GM12878 (cell line): ENCODE results near the gene C10orf88. TPM values are rescaled to one million over a fixed set of nuclear protein-coding genes. Genes with fewer than 3 reads are reported as not detected.

Experiments
- ATAC-seq: fragments of 200-7000 bp; cut with Tn5 transposase; 3 replicates; pipeline ENCODE4 v1.9.1; 2020; ENCODE audit warnings: mild to moderate bottlenecking, moderate library complexity
- BruUV-seq: library from RNA; stranded (reverse); fragments of 400-500 nt; replicated peaks from 2 replicates; lab custom pipeline; 2021; lab: Mats Ljungman, UMichigan
- CTCF ChIA-PET: fragments of 300-600 bp; sonication (Branson Sonifier 250); formaldehyde crosslinking; extraction: SDS; loops from one replicate; lab custom pipeline; 2021; ENCODE audit warnings: inconsistent platforms; lab: Yijun Ruan, JAX
- POLR2A ChIA-PET: fragments of 350-600 bp; formaldehyde crosslinking; extraction: SDS; loops from one replicate; lab custom pipeline; 2021; ENCODE audit warnings: inconsistent platforms; lab: Charles Lee
- RAD21 ChIA-PET: fragments of 300-600 bp; sonication (Branson Sonifier 250); formaldehyde crosslinking; loops from one replicate; lab custom pipeline; 2023; ENCODE audit warnings: antibody characterized with exemption; ENCODE audit not compliant: unreplicated experiment; lab: Charles Lee
- SMC1A ChIA-PET: fragments of 300-600 bp; sonication (Branson Sonifier 250); formaldehyde crosslinking; loops from one replicate; lab custom pipeline; 2023; ENCODE audit not compliant: unreplicated experiment, uncharacterized antibody; lab: Charles Lee
- DNase-seq: peaks from one replicate; pipeline ENCODE4 v3.0.0-alpha.2; 2011; ENCODE audit warnings: low read depth, low spot score
- FAIRE-seq: peaks from 3 replicates; lab custom pipeline; 2011; peaks lifted over from hg19 to GRCh38; lab: Jason Lieb, UNC
- H2AFZ ChIP-seq: 2 replicates; pipeline ENCODE4 v1.6.0; 2011; ENCODE audit warnings: low read depth, low read length, control low read depth; ENCODE audit not compliant: control insufficient read depth
- H3K27ac ChIP-seq: 2 replicates; pipeline ENCODE4 v1.5.1; 2011; ENCODE audit warnings: control low read depth; ENCODE audit not compliant: control insufficient read depth, insufficient read depth
- H3K27me3 ChIP-seq, 2 experiments: replicated peaks in 1 of 2; 2 replicates each; pipeline versions ENCODE4 v1.6.0 to v1.6.1; 2011; ENCODE audit warnings: low read length in 1 of 2; ENCODE audit not compliant: control insufficient read depth in 2 of 2, insufficient read depth in 2 of 2
- H3K36me3 ChIP-seq, 2 experiments: 2 replicates each; pipeline ENCODE4 v1.5.1; 2011; ENCODE audit warnings: low read length in 1 of 2; ENCODE audit not compliant: control insufficient read depth in 2 of 2, insufficient read depth in 2 of 2
- H3K4me1 ChIP-seq: 2 replicates; pipeline ENCODE4 v1.6.1; 2011; ENCODE audit warnings: mild to moderate bottlenecking, low read length, moderate library complexity, mixed read lengths; ENCODE audit not compliant: control insufficient read depth, insufficient read depth
- H3K4me2 ChIP-seq: 2 replicates; pipeline ENCODE4 v1.6.0; 2011; ENCODE audit warnings: control low read depth; ENCODE audit not compliant: control insufficient read depth, insufficient read depth
- H3K4me3 ChIP-seq: fragments of 200-600 bp; sonication (generic); 2 replicates; pipeline ENCODE4 v1.5.1; 2016
- H3K79me2 ChIP-seq: 2 replicates; pipeline ENCODE4 v1.6.0; 2011; ENCODE audit warnings: low read length; ENCODE audit not compliant: control insufficient read depth, insufficient read depth
- H3K9ac ChIP-seq: 2 replicates; pipeline ENCODE4 v1.8.0; 2011; ENCODE audit warnings: low read length, control low read depth, mixed read lengths; ENCODE audit not compliant: control insufficient read depth, insufficient read depth
- H3K9me3 ChIP-seq: replicated peaks from 3 replicates; pipeline ENCODE4 v1.5.1; 2011; ENCODE audit warnings: mild to moderate bottlenecking, low read length; ENCODE audit not compliant: control insufficient read depth, insufficient read depth
- H4K20me1 ChIP-seq: 2 replicates; pipeline ENCODE4 v1.6.0; 2011; ENCODE audit not compliant: control insufficient read depth, insufficient read depth
- BCL11A ChIP-seq: IDR thresholded peaks from 2 replicates; pipeline ENCODE4 v1.6.1; 2011; ENCODE audit warnings: low read depth, low read length
- CREB1 ChIP-seq: IDR thresholded peaks from 2 replicates; pipeline ENCODE4 v1.6.1; 2012; ENCODE audit warnings: low read depth, mild to moderate bottlenecking, inconsistent platforms
- CREM ChIP-seq: IDR thresholded peaks from 2 replicates; pipeline ENCODE4 v1.6.1; 2014; ENCODE audit warnings: antibody characterized with exemption, low read depth
- IRF4 ChIP-seq: IDR thresholded peaks from 2 replicates; pipeline ENCODE4 v1.6.1; 2011; ENCODE audit warnings: low read depth, low read length
- JUNB ChIP-seq: IDR thresholded peaks from 2 replicates; pipeline ENCODE4 v1.6.1; 2016; ENCODE audit warnings: antibody characterized with exemption, mild to moderate bottlenecking
- JUND ChIP-seq: IDR thresholded peaks from 2 replicates; pipeline ENCODE4 v1.6.1; 2012; ENCODE audit warnings: low read depth, mild to moderate bottlenecking, low read length, improper control_type of control experiment, moderate library complexity
- NBN ChIP-seq: fragments of 450-650 bp; IDR thresholded peaks from 2 replicates; pipeline ENCODE4 v1.6.1; 2016
- NRF1 ChIP-seq: conservative IDR thresholded peaks from 2 replicates; pipeline ENCODE4 v1.6.1; 2011; ENCODE audit warnings: mild to moderate bottlenecking, low read depth, low read length, improper control_type of control experiment
- POLR2A ChIP-seq: IDR thresholded peaks from 2 replicates; pipeline ENCODE4 v1.6.1; 2011; ENCODE audit warnings: low read depth, mild to moderate bottlenecking, low read length
- RAD21 ChIP-seq: IDR thresholded peaks from 2 replicates; pipeline ENCODE4 v1.6.1; 2011; ENCODE audit warnings: mild to moderate bottlenecking, low read depth, low read length, moderate library complexity; ENCODE audit not compliant: insufficient read depth
- SREBF1 ChIP-seq: IDR thresholded peaks from 2 replicates; pipeline ENCODE4 v1.6.1; 2012; ENCODE audit warnings: mild to moderate bottlenecking, low read length
- SUPT20H ChIP-seq: IDR thresholded peaks from 2 replicates; pipeline ENCODE4 v1.6.1; 2011; ENCODE audit warnings: low read depth, mild to moderate bottlenecking, low read length, moderate library complexity, borderline replicate concordance; ENCODE audit not compliant: control insufficient read depth
- SUZ12 ChIP-seq: fragments of 200-600 bp; sonication (generic); IDR thresholded peaks from one replicate; pipeline ENCODE4 v1.6.1; 2018; ENCODE audit warnings: antibody characterized with exemption, mild to moderate bottlenecking; ENCODE audit not compliant: unreplicated experiment
- TAF1 ChIP-seq: IDR thresholded peaks from 2 replicates; pipeline ENCODE4 v1.6.1; 2011; ENCODE audit warnings: mild to moderate bottlenecking, low read depth, low read length, borderline replicate concordance
- TCF7 ChIP-seq: IDR thresholded peaks from 2 replicates; pipeline ENCODE4 v1.6.1; 2014; ENCODE audit warnings: antibody characterized with exemption, borderline replicate concordance
- USF1 ChIP-seq: IDR thresholded peaks from 2 replicates; pipeline ENCODE4 v1.6.1; 2011; ENCODE audit warnings: borderline replicate concordance, low read depth, mild to moderate bottlenecking, moderate library complexity, mixed read lengths, low read length; ENCODE audit not compliant: insufficient read depth; ENCODE audit errors: extremely low read length
- YY1 ChIP-seq: IDR thresholded peaks from 2 replicates; pipeline ENCODE4 v1.6.1; 2011; ENCODE audit warnings: low read depth, mild to moderate bottlenecking, low read length
- ZNF217 ChIP-seq: fragments of 450-650 bp; IDR thresholded peaks from 2 replicates; pipeline ENCODE4 v1.6.1; 2017; ENCODE audit warnings: antibody characterized with exemption, mild to moderate bottlenecking
- ZSCAN29 ChIP-seq: fragments of 450-650 bp; IDR thresholded peaks from 2 replicates; pipeline ENCODE4 v1.6.1; 2017; ENCODE audit warnings: mild to moderate bottlenecking, moderate library complexity
- WGBS: methylation state at CpG from one replicate; pipeline ENCODE4 v1.1.6; 2016; ENCODE audit warnings: low lambda C conversion rate; ENCODE audit not compliant: insufficient replicate concordance, insufficient coverage; ENCODE audit errors: missing lambda C conversion rate; 5-methylcytosine and 5-hydroxymethylcytosine counted together
- in situ Hi-C: fragments of 300-500 bp; cut with MboI; formaldehyde crosslinking; loops from 9 replicates; pipeline ENCODE4 v1.14.3; 2018; ENCODE audit warnings: mixed read lengths
- intact Hi-C: fragments of 100-400 bp; cut with micrococcal nuclease; formaldehyde crosslinking; loops from one replicate; pipeline ENCODE4 v1.14.2; 2022; ENCODE audit not compliant: unreplicated experiment
- polyA plus RNA-seq, 11 experiments: library from polyadenylated mRNA; depleted of rRNA in 4 of 11; unstranded in 6 of 11; stranded (reverse) in 5 of 11; fragments of >200 nt; fragmentation: Nextera tagmentation in 4 of 11; fragmentation: Illumina TruSeq in 1 of 11; extraction: Ambion mirVana in 4 of 11; extraction: Trizol in 1 of 11; gene quantifications; 1 replicate in 1 of 11; 2 replicates in 10 of 11; pipeline versions ENCODE4 v1.2.1 to v1.2.3, GENCODE V29; 2011 to 2016; ENCODE audit warnings: inconsistent platforms in 2 of 11, missing spikeins in 2 of 11, low read depth in 1 of 11
- total RNA-seq, 4 experiments: library from RNA; depleted of rRNA in 3 of 4; stranded (reverse); fragments of >200 nt in 3 of 4; fragmentation: Illumina TruSeq in 1 of 4; extraction: Trizol in 1 of 4; gene quantifications; 2 replicates each; pipeline versions ENCODE4 v1.2.1 to v1.2.3, GENCODE V29; 2013 to 2021
- TF ChIP-seq, protein P1 (sequence below): IDR thresholded peaks from 2 replicates; pipeline ENCODE4 v1.6.1; 2012; ENCODE audit warnings: low read length, inconsistent platforms

C10orf88 gene
- total and polyA plus RNA-seq, 10 of the 15 experiments (the other 5 are each of a cell fraction or from before 2014, with no cell fraction given), result 4.7 to 12.5 (median 8.5) TPM

DNA sequence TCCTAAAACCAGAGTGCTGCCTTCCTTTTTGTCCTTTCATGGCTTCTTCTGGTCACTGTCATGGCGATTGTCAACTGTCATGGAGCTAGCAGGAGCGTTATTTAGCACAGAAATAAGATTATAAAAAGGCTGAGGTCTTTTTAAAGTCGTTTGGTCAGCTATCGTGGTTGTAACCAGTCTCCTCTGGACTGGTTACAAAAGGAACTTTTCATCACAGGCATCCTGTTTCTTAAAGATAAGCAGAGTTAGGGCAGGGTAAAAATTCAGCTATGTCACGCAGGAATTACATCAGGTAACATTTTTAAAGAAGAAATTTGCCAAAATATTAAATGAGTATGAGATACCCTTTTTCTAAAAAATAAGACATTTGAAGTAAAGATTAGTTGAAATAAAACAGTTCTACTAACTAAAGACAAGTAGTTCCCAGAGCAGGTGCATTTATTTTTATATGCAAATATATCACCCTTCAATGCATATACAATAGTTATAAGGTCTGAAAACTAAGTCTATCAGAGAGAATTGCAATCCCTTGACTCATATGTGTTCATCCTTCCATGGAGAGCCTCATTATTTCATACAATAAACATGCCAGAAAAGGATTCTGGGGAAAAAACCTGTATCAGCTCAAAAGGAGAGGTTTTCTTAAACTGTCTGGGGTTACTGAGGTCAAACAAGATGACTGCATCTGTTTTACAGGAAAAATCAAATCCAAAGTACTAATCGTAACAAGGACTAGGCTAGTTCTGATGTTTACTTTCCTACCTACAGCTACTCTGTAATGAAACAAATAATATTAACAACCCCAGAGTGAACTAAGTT, 22.7 kb downstream of the C10orf88 start:
- no peak for ATAC-seq
- no TSS peak for BruUV-seq
- H3K4me2 ChIP-seq, result no peak overlapping the region
- WGBS, result 87% methylated on average over 6 of the region's 6 CpGs
- no peak overlapping the region for H3K27ac ChIP-seq
- SMC1A ChIA-PET, result no interaction called here
- no peak for FAIRE-seq
- no peak for DNase-seq
- no peak overlapping the region for H2AFZ ChIP-seq
- peaks cover 0 to 10% of the 10 kb centered on the region in 2 experiments; a peak in 1 of 4 replicates for H3K36me3 ChIP-seq
- TF ChIP-seq IRF4 (no peak), POLR2A (no peak), ZSCAN29 (no peak), ZNF217 (no peak), BCL11A (no peak), SUZ12 (no peak), USF1 (no peak), YY1 (no peak), SUPT20H (no peak), NRF1 (no peak), NBN (no peak), JUNB (no peak), TAF1 (no peak), JUND (no peak), CREB1 (no peak), TCF7 (no peak), RAD21 (no peak), CREM (no peak), SREBF1 (no peak)
- TF ChIP-seq, protein P1, sequence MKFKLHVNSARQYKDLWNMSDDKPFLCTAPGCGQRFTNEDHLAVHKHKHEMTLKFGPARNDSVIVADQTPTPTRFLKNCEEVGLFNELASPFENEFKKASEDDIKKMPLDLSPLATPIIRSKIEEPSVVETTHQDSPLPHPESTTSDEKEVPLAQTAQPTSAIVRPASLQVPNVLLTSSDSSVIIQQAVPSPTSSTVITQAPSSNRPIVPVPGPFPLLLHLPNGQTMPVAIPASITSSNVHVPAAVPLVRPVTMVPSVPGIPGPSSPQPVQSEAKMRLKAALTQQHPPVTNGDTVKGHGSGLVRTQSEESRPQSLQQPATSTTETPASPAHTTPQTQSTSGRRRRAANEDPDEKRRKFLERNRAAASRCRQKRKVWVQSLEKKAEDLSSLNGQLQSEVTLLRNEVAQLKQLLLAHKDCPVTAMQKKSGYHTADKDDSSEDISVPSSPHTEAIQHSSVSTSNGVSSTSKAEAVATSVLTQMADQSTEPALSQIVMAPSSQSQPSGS, result no peak
- in situ Hi-C loops (no loop called here), intact Hi-C loops (no loop called here)
- POLR2A ChIA-PET, result no interaction called here
- H3K4me3 ChIP-seq, result no peak overlapping the region
- H3K9ac ChIP-seq, result no peak overlapping the region
- RAD21 ChIA-PET, result no interaction called here
- H3K79me2 ChIP-seq, result no peaks in the 10 kb centered on the region
- CTCF ChIA-PET, result no interaction called here
- H3K4me1 ChIP-seq, result no peaks in the 10 kb centered on the region
- H3K9me3 ChIP-seq, result no peaks in the 10 kb centered on the region
- no peaks in the 10 kb centered on the region for H3K27me3 ChIP-seq
- no peaks in the 10 kb centered on the region for H4K20me1 ChIP-seq
